ENCODE data around the gene FHIT.

The FHIT gene

GRCh38 chr3:61162965-61163364 is 88.3 kb downstream of the FHIT start:
- no peak for DNase-seq

DNA sequence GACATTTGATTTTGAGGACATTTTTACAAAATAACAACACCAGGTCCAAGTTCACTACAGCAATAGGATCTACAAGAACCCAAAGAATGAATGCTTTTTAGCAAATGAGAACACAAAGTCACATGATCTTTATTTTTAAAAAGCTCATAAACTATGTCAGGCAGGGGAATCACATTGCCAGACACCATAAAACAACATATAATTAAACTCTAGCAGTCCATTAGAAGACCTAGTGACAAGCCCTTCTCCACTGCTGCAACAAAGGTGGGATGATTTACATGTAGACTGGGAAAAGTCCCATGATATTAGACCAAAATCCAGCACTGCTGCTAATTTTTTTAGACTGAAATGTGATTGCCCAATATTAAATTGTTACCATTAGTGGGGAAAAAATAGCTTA is 92.6 kb downstream of the FHIT start:
- no peak for DNase-seq

DNA sequence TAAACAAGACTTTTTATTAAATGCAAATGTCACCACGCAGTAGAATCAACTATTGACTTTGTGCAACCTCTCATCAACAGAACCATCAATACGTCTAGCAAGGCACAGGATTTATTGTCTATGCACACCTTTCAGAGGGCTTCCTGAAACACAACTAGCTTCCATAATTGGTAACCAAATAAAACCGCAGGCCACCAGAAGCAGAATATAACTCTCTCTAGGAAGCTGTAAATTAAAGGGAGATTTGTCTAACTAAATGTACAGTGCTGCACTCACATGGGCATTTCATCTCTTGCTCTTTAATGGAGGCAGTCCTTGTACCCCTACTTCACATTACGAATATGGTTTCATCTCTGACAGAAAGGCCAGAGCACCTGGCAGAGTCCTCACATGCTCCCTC is 93.0 kb downstream of the FHIT start:
- DNase-seq = no peak

DNA sequence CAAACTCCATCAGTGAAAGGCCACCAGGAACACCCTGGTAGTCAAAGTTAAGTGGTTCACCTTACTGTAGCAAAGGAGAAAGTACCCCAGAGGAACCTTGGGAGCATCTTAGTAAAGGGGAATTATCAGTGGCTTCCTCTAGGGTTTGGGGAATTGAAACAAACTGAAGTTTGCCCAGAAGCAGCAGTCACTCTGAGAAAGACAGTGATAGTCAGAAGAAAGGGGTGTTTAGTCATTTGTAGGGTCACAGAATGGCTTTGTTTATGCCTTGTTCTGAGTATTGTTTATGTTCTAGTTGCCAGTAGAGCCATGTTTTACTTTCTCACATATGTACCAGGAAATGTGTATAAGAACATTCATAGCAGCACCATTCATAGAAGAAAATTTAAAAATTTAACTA is 93.8 kb downstream of the FHIT start:
- no peak for DNase-seq

GRCh38 chr3:61155701-61156292 is 95.5 kb downstream of the FHIT start:
- no peak for DNase-seq

DNA sequence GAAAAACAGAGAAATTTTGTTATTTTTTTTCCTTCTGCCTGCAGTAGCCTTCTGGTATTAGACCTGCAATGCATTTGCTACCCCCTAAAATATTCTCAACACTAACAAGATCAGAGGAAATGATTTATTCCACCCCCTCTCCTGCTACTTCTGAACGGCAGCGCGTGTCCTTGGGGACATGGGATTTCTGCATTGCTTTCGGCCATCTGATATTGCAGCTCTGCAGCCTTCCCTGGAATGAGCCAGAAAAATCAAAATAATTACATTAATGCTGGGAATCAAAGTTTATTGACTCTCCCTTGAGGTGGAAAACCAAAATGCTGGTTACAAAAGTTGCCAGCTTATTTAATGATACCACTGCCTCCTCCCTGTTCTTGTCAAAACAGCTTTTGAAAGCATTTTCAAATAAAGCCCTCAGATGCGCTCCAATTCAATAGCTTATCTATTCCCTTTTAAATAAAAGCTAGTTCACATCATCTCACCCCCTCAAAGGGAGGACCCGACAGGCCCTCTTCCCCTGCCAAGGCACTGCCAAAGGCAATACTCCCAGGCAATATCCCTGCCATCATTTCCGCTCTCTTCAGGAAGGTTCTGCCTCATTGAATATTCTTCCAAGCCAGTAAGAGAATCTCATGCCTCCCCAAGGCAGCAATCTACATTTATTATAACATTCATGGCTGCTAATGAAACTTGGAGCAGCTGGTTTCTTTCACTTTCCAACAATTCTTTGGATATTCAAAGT is 96.6 kb downstream of the FHIT start:
- no peak for DNase-seq

- DNase-seq = no peak
Observed at GRCh38 chr3:61152071-61152470, 99.2 kb downstream of the FHIT start.

GRCh38 chr3:61149236-61149635 is 102.0 kb downstream of the FHIT start:
- DNase-seq = no peak

DNA sequence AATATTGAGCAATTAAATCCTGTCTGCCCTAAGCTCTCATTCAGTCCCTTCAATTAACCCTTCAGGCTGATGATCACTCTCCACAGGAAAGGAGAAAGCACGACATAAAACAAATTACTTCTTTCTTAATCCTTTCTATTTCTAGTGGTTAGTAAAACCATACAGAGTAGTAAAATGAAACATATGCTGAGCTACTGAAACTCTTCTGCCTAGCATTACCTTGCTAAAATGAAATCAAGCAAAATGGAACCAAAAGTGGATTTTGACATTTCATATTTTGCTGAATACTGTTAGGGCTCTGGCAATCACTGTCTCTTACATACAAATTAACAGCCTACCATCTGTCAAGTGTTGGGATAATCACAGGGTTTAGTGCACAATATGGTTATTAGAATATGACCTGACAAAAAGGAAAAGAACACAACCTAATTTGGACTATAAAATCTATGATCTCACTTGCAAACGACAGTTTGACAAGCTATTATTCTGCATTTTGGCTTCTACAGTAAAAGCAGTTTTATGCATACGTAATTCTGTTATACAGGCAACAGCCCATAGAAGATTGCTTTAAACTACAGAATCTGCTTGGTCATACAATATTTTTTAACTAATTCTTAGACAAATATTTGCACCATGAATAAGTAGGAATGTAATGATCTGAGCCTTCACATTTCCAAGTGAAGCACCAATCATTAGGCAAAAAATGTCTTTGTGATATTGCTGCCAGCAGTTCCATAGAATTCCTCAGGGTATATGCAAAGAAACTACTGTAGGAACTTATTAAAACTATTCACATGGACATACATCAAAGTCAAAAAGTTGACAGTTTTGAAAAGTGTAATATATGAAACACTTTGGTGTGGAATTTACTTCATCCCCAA is 105.0 kb downstream of the FHIT start:
- DNase-seq = no peak

- DNase-seq = no peak
Observed at GRCh38 chr3:61141697-61142096, 109.6 kb downstream of the FHIT start.

GRCh38 chr3:61141227-61141626 is 110.0 kb downstream of the FHIT start:
- DNase-seq = no peak

GRCh38 chr3:61139686-61140085 is 111.6 kb downstream of the FHIT start:
- no peak for DNase-seq

DNA sequence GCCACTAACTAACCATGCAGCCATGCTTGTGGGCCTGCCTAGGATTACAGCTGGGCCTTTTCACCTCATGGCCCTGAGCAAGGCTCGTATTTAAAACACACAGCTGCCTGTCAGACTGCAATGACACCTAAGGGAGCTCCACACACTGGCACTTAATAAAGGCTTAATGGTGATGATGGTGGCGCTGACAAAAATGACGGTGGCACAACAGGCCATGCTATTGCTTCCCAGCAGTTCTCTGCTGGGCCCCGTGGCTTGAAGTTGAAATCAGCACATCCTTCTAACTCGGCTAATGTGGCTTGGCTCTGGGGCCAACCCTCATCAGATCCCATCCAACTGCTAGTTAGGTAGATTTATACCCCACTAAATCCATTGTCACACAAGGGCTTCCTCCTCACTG is 112.9 kb downstream of the FHIT start:
- DNase-seq = no peak

GRCh38 chr3:61136191-61136590 is 115.1 kb downstream of the FHIT start:
- no peak for DNase-seq

GRCh38 chr3:61134532-61134931 is 116.7 kb downstream of the FHIT start:
- no peak for DNase-seq

DNA sequence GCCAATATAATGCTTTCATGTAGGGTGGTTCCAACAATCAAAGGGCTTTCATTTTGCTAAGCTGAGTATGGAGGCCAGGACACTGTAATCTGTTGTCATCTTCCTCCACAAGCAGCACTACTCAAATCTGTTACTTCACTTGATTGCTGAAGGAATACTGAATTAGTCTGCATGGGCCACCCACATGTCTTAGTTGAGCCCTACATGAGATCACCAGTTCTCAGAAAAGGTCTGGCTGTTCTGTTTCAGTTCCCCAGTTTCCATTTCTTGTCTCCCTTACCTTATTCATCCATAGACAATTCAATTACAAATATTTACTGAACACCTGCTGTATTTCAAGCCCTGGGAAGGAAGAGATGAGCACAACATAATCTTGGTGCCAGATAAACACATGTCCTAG is 119.2 kb downstream of the FHIT start:
- DNase-seq = peak; percentile 69

DNA sequence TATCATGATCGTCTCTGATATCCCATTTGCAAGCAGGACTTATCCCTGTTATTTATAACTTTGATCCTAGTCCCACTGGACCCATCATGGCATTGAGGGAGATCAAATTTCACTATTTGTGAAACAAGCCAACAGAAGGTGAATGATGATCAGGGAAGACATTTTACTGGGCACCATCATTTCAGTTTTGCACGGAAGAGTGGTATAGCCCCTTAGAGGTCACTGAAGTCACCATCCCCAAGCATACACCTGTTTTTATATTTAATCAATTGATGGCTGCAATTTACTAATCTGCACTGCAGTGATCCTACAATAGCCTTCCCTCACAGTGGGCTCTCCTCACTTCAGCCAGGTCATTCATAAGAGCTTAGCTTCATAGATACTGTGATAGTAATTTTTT is 132.4 kb downstream of the FHIT start:
- DNase-seq = no peak

- DNase-seq = no peak
Observed at GRCh38 chr3:61117045-61117898, 134.0 kb downstream of the FHIT start.

DNA sequence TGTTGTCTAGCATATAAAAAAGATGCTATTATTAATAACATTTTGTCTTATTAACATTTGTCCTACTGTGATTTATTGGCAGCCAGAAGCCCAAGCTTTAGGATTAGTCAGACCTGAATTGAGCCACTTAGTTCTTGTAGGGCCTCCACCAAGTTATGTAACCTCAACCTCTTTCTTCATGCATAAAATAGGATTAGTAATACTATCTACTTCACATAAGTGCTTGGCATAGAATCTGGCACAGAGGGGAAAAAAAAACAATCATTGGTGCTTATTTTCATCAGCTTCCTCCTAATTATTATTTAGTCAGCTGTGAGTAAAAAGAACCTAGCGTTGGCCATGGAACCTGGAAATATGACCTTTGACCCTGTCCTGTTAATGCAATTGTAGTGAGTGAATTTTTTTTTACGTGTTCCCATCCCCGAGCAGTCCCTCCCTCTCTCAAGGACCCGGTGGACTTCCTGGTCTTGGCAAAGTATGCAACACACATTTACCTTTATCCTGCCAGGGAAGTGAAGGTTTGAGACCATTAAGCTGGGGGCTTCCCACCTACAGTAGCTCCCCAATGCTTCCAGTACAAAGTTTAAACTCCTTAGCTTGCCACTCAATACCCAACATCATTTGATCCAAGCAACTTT is 136.8 kb downstream of the FHIT start:
- DNase-seq = no peak

GRCh38 chr3:61111825-61112224 is 139.4 kb downstream of the FHIT start:
- no peak for DNase-seq

DNA sequence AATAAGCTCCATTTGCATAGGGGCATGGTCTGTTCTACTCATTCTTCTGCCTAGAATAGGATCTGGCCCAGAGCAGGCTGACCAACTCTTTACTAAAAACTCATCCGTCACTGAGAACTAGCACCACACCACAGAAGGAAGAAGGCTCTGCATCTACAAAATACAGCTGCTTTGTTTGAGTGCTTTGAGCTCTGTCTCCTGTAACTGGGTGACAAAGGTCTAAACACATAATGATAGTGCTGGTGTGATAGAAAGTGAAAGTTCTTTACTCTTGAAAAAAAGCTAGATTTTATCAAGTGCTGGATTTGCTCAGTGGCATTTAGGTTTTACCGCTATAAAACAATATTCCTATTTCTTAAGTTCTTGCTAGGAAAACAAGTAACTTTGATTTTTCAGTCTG is 140.7 kb downstream of the FHIT start:
- DNase-seq = no peak

- no peak for DNase-seq
Observed at GRCh38 chr3:61108247-61109019, 142.8 kb downstream of the FHIT start.

Measured in inflammatory macrophage treated with lipopolysaccharide for 4 hours (primary cell).